NT2/D1 (cell line): ENCODE results near the gene FAM111A.

ENCODE experiments used
- DNase-seq: peaks from one replicate; pipeline ENCODE4 v3.0.0-alpha.2; 2011; ENCODE audit warnings: low read depth, low spot score
- H3K27me3 ChIP-seq: 2 replicates; pipeline ENCODE4 v1.6.0; 2011; ENCODE audit warnings: mild to moderate bottlenecking; ENCODE audit not compliant: insufficient read length, insufficient read depth
- H3K36me3 ChIP-seq: 2 replicates; pipeline ENCODE4 v1.6.1; 2011; ENCODE audit warnings: mild to moderate bottlenecking, low read length, mixed read lengths; ENCODE audit not compliant: insufficient read depth, insufficient read length
- H3K4me1 ChIP-seq: 2 replicates; pipeline ENCODE4 v1.5.1; 2011; ENCODE audit not compliant: insufficient read depth, insufficient read length
- H3K4me3 ChIP-seq: 2 replicates; pipeline ENCODE4 v1.5.1; 2011; ENCODE audit warnings: low read depth; ENCODE audit not compliant: insufficient read length
- H3K9ac ChIP-seq: 2 replicates; pipeline ENCODE4 v1.6.0; 2011; ENCODE audit warnings: low read depth; ENCODE audit not compliant: insufficient read length
- H3K9me3 ChIP-seq: 2 replicates; pipeline ENCODE4 v1.5.1; 2011; ENCODE audit warnings: mild to moderate bottlenecking, low read length; ENCODE audit not compliant: insufficient read depth
- SUZ12 ChIP-seq: IDR thresholded peaks from 2 replicates; pipeline ENCODE4 v1.6.1; 2011; ENCODE audit not compliant: insufficient read length, insufficient read depth; ENCODE audit errors: extremely low read depth
- YY1 ChIP-seq: IDR thresholded peaks from 2 replicates; pipeline ENCODE4 v1.6.1; 2011; ENCODE audit not compliant: insufficient read length, insufficient read depth
- ZNF274 ChIP-seq: IDR thresholded peaks from 2 replicates; pipeline ENCODE4 v1.6.1; 2011; ENCODE audit warnings: mild to moderate bottlenecking, low read depth, low read length

Gene FAM111A

DNA sequence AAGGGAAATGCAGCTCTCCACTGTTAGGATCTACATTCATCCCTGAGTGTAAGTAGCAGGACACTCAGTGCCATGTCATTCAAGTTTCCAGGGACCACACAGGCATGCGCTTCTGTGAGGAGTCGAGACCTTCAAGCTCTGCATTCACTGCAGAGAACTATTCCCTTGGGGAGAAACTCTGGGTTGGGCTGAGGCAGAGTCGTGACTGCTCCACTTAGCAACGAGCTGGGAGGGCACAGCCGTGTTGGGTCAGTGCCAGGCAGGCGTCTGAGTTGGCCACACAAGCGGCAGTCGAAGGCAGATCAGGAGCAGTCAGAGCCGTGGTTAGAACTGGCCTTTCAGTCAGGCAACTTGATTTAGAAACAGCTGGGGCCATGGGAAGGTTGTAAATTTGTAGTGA lies 55.3 kb downstream of the FAM111A start:
- no peak overlapping the region for H3K4me3 ChIP-seq
- no peak for TF ChIP-seq YY1
- TF ChIP-seq ZNF274, result no peak
- TF ChIP-seq SUZ12, result no peak
- H3K36me3 ChIP-seq, result peaks cover 86% of the 10 kb centered on the region
- DNase-seq, result no peak
- H3K9ac ChIP-seq, result no peak overlapping the region
- no peaks in the 10 kb centered on the region for H3K27me3 ChIP-seq
- H3K4me1 ChIP-seq, result no peaks in the 10 kb centered on the region
- no peaks in the 10 kb centered on the region for H3K9me3 ChIP-seq

DNA sequence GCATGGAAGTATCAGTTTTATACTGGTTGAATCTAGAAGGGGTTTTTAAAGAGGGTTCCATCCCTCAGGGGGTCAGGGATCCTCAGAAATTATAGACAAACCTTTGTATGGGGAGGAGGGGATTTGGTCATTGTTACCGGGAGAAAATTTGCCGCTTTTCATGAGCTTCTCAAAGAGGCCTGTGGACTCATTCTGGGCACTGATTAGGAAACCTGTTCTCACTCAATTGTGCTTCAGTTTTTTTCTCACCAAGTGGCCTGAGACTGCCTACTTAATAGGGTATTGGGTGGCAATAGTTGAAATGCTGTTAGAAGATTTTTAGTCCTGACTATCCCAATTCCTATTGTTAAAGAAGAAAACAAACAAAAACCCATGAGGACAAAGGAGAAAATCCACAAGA lies 56.1 kb downstream of the FAM111A start:
- TF ChIP-seq YY1, result no peak
- no peak for TF ChIP-seq ZNF274
- TF ChIP-seq SUZ12, result no peak
- Histone ChIP-seq H3K4me1 (no peaks in the 10 kb centered on the region), H3K27me3 (no peaks in the 10 kb centered on the region), H3K9ac (no peak overlapping the region), H3K9me3 (no peaks in the 10 kb centered on the region), H3K36me3 (peaks cover 81% of the 10 kb centered on the region), H3K4me3 (no peak overlapping the region)
- no peak for DNase-seq

DNA sequence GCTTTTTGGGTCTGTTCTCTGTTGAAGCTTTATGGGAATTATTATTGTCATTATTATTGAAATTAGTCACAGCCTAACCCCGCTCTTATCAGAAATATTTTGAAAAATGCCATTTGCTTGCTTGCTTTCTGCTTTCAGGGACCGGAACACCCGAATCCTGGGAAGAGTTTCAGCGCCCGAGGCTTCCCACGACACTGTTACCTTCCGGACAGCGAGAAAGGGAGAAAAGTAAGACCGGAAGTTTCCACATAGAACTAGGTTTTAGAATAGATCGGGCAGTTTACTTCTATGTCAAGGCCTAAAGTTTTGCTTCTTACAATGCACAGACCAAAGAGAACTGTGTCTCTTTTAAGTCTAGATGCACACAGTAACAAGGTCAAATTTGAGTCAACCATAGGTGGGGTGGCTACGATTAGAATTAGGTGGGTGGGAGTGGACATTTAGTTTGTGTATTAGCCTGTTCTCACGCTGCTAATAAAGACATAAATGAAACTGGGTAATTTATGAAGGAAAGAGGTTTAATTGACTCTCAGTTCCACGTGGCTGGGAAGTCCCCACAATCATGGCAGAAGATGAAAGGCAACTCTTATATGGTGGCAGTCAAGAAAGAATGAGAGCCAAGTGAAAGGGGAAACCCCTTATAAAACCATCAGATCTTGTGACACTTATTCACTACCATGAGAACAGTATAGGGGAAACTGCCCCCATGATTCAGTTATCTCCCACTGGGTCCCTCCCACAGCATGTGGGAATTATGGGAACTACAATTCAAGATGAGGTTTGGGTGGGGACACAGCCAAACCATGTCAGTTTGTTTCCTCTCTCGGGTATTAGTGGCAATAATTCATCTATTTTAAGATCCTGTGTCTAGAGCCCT lies 57.1 kb downstream of the FAM111A start:
- Histone ChIP-seq H3K27me3 (no peaks in the 10 kb centered on the region), H3K9me3 (no peaks in the 10 kb centered on the region), H3K4me3 (no peak overlapping the region), H3K9ac (no peak overlapping the region), H3K36me3 (peaks cover 79% of the 10 kb centered on the region), H3K4me1 (no peaks in the 10 kb centered on the region)
- DNase-seq, result no peak
- TF ChIP-seq SUZ12 (no peak), ZNF274 (no peak), YY1 (no peak)

DNA sequence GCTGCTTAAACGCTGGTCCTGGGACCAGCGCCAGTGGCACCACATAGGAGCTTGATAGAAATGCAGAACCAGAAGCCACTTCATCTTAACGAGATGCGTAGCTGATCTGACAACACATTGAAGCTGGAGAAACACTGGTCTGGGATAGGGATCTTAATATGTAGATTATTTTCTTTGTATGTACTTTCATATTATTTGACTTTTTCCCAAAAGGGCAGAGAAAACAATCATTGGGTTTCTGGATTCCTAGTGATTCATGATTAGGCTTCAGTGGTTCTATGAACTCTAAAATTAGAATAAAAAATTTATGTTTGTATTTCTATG lies 57.7 kb downstream of the FAM111A start:
- Histone ChIP-seq H3K9ac (no peak overlapping the region), H3K4me1 (no peaks in the 10 kb centered on the region), H3K27me3 (no peaks in the 10 kb centered on the region), H3K36me3 (peaks cover 79% of the 10 kb centered on the region), H3K9me3 (no peaks in the 10 kb centered on the region), H3K4me3 (no peak overlapping the region)
- DNase-seq, result no peak
- TF ChIP-seq ZNF274, result no peak
- TF ChIP-seq SUZ12, result no peak
- TF ChIP-seq YY1, result no peak

DNA sequence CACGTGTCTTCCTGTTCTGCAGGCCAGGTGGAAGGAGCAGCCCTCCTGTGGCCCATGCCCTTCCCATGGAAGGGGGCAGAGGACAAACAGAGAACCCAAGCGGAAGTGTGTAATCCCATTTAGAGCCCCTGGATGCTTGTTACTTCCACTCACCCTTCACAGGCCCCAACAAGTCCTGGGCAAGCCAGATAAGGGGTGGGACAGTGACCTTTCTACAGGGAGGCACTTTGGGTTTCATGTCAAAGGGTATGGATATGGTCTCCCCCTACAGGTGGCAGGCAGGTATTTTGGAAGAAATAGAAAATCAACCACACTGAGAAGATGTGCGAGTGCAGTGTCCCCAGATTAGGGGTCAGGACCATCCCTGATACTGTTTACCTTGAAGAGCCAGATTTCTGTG lies 58.7 kb downstream of the FAM111A start:
- no peaks in the 10 kb centered on the region for H3K9me3 ChIP-seq
- H3K36me3 ChIP-seq, result peaks cover 79% of the 10 kb centered on the region
- no peak overlapping the region for H3K9ac ChIP-seq
- DNase-seq, result no peak
- H3K4me3 ChIP-seq, result no peak overlapping the region
- H3K4me1 ChIP-seq, result no peaks in the 10 kb centered on the region
- TF ChIP-seq ZNF274, result no peak
- TF ChIP-seq SUZ12, result no peak
- H3K27me3 ChIP-seq, result no peaks in the 10 kb centered on the region
